Ramos (cell line): Measurements from ENCODE around the gene STAC3.
"Not testable (repeated sequence)": the region's sequence is repeated elsewhere in the genome, so short reads cannot be mapped to it uniquely, and the experiment has no call there.

Source experiments
- in situ Hi-C: fragments of 300-500 bp; cut with MboI; formaldehyde crosslinking; loops from one replicate; pipeline ENCODE4 v1.14.3; 2022; ENCODE audit warnings: low sequenced_read_pairs; ENCODE audit not compliant: unreplicated experiment

Gene STAC3

GRCh38 chr12:57250956-57251355 lies at the start of gene STAC3:
STAC3 (minus strand) TSS chr12:57251187; CDS start chr12:57249636, 1,551 bp downstream.
- in situ Hi-C loops = no loop called here

GRCh38 chr12:57299514-57300016 lies 48.6 kb upstream of the STAC3 start:
- in situ Hi-C loops = no loop called here

GRCh38 chr12:57296291-57296690 lies 45.3 kb upstream of the STAC3 start:
- in situ Hi-C loops = no loop called here

GRCh38 chr12:57282073-57282472 lies 31.1 kb upstream of the STAC3 start:
- in situ Hi-C loops = not testable (repeated sequence)

- in situ Hi-C loops = no loop called here
Measured at GRCh38 chr12:57280211-57281062, 29.4 kb upstream of the STAC3 start.

GRCh38 chr12:57278465-57279381 lies 27.7 kb upstream of the STAC3 start:
- in situ Hi-C loops = no loop called here

GRCh38 chr12:57276935-57277563 lies 26.1 kb upstream of the STAC3 start:
- in situ Hi-C loops = no loop called here

GRCh38 chr12:57276233-57276632 lies 25.2 kb upstream of the STAC3 start:
- in situ Hi-C loops = not testable (repeated sequence)

- in situ Hi-C loops = no loop called here
Measured at GRCh38 chr12:57273516-57273915, 22.5 kb upstream of the STAC3 start.

GRCh38 chr12:57272337-57273151 lies 21.6 kb upstream of the STAC3 start:
- in situ Hi-C loops = no loop called here

GRCh38 chr12:57270966-57271470 lies 20.0 kb upstream of the STAC3 start:
- in situ Hi-C loops = no loop called here

GRCh38 chr12:57268264-57268663 lies 17.3 kb upstream of the STAC3 start:
- in situ Hi-C loops = no loop called here

GRCh38 chr12:57266681-57267080 lies 15.7 kb upstream of the STAC3 start:
- in situ Hi-C loops = no loop called here

- in situ Hi-C loops = no loop called here
Measured at GRCh38 chr12:57263096-57263495, 12.1 kb upstream of the STAC3 start.

GRCh38 chr12:57262126-57262822 lies 11.3 kb upstream of the STAC3 start:
- in situ Hi-C loops = no loop called here

- in situ Hi-C loops = no loop called here
Measured at GRCh38 chr12:57261428-57261865, 10.5 kb upstream of the STAC3 start.

GRCh38 chr12:57260366-57260765 lies 9.4 kb upstream of the STAC3 start:
- in situ Hi-C loops = no loop called here
